ENCODE measurements around the gene COBLL1.

COBLL1 gene

DNA sequence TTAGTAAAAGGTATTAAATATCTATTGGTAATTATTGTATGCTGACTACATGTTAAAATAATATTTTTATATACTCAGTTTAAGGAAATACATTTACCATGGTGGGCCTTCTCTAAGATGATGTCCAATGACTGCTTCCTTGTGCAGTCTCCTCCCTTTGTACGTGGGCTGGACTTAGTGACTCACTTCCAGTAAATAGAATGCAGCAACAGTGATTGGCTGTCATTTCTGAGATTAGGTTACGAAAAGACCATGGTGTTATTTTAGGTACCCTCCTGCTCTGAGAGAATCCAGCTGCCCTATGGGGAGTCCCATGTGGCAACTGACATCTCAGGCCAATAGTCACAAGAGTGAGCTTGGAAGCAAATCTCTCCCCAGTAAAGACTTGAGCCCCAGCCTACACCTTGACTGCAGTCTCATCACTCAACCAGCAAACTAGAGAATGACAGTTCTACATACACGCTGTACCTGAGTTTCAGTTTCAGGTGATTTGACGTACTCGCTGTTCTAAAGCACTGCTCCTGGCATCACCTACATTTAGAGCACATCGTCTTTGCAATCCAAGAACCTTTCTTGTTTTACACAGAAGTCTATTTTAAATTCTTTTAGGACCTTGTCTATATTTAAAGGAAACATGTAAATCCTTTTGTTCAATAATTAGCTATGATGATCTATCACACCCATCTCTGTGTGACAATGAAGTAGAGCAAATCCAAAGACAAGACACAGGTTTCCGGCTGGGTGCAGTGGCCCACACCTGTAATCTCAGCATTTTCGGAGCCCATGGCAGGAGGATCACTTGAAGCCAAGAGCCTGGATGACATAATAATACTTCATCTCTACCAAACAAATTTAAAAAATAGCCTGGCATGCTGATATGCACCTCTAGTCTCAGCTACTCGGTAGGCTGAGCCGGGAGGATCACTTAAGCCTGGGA is 87.2 kb downstream of the COBLL1 start:
- no peak for DNase-seq

DNA sequence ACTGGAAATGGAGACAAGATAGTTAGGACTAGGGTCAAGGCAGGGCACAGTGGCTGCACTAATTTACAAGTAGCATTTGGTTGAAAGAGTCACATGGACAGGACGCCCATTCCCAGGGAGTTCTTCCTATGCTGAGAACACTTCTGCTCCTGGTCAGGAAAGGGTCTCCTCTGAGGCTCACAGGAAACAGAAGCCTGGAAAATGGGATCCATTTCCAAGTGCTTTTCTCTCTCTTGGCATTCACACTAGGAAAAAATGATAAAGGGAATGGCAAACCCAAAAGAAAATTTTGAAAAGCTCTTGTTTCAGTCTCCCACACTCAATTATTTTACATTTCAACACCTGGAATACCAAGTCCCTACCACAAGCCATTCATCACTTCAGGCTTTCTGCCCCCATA is 88.7 kb downstream of the COBLL1 start:
- no peak for DNase-seq

DNA sequence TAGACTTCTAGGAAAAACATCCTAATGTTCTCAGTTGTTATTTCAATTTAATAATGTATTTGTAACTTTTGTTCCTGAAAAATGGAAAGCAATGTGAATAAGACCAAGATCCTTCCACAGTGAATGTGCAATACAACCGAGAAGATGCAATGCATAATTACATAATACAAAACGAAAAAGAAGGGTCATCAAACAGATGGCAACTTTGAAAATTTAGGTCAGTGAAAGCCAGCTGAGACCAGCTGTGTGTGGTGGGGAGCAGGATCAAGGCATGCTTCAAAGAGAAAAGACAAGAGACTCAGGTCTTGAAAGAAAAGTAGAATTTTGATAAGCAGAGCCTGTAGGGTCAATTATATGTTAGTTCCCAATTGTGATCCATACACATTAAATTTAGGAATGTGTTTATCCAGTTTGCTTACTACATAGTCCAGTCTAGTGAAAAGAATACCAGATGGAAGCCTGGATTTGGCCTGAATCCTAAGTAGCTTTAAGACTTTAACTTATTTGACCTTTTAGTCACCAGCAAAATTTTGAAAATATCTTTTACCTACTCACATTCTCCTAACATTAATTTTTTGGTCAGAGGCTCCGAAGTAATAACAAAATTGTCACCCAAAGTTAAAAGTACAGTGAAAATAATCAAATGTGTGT is 93.7 kb downstream of the COBLL1 start:
- no peak for DNase-seq

DNA sequence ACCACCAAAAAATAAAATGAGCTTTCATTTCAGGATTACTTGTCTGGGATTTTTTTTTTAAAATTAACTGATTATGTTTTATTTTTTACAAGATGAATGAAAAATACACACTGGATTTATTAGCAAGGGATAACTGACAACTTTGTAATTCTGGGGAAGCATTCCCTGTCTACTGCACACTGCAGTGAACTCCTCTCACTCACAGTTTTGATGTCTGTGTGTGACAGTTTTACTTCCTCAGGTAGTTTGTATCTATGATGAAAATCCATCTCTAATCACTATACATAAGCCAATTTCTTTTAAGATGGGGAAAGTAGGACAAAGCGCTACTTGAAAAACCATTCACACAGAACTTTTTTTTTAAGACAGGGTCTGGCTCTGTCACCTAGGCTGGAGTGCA is 94.5 kb downstream of the COBLL1 start:
- DNase-seq, result no peak

DNA sequence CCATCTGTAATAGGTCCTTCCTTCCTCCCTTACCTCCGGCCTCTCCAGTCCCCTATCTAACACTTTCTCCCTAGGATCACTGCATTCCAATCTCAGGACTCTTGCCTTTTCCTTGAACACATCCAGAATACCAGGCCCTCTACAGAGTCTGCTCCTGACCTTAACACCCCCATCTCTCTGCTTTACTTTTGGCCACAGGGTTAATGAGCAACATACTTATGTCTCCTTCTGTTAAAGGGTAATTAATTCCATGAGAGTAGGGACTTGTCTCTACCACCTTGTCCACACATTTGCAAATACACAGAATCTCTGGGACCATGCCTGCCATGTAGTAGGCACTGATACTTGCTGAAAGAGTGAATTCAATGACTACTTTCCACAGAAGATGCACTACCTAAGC is 94.9 kb downstream of the COBLL1 start:
- no peak for DNase-seq

DNA sequence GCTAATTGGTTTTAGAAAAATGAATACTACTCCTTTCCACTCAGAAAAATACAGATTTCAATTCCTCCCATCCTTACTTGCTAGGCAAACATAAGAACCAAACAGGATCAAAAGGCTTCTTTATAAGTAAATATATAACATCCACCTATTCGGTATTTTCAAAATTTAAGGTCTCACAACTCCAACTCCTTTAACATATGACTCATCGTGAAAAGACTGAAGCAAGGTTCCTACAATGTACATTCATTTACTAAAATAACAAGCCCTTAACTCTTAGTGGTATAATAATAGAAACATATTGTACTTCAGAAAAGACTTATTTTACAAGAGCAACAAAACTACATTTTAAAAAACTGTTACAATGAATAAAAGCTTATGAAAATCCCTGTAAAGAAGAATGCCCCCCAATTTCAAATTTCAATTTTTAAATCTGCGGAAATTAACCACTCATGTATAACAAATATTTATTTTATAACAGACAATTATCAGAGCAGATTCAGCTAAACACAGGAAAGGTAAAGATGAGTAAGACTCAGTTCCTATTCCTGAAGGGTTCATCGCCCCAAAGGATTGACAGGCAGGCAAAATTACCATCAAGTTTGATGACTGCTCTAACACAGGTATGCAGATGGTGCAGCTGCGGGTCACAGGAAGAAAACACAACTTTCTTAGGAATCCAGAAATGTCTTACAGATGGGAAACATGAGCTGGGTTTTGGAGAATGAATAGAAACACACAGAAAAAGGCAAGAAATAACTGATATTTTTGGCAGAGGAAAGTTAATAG is 96.4 kb downstream of the COBLL1 start:
- DNase-seq, result no peak

DNA sequence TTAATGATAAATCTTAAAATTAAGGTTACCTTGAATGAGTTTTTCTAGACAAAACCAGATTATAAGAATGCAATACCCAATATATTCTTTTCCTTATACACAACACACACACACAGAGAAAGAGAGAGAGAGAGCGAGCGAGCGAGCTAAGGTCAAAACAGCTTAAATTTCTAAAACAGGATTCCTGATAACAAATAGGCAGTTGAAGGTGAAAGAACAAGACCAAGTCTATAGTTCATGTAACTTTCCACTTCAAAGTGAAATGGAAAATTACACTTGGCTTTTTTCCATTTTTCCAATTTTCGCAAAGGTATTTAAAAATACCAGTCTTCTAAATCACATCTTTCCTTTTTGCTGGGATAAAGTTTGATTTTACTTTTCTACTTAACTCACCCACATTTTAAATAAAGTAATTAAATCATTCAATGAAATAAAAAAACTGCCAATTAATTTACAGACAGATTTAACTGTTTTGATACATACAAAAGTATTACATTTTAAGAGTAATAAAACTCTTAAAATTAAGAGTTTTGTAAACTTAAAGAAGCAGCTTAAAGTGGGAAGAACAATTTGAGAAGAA is 98.8 kb downstream of the COBLL1 start:
- no peak for DNase-seq

DNA sequence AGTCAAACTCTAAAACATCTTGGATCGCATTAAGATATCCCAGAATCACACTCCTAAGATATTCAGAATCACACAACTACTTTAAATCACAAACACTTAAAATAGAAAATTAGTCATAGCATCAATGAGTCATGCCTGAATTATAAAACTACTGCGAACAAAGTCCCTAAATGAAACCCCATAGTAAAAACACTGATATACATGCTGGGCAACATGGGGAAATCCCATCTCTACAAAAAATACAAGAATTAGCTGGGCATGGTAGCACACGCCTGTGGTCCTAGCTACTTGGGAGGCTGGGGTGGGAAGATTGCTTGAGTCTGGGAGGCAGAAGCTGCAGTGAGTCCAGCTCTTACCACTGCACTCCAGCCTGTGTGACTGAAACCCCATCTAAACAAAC is 101.7 kb downstream of the COBLL1 start:
- DNase-seq, result no peak

DNA sequence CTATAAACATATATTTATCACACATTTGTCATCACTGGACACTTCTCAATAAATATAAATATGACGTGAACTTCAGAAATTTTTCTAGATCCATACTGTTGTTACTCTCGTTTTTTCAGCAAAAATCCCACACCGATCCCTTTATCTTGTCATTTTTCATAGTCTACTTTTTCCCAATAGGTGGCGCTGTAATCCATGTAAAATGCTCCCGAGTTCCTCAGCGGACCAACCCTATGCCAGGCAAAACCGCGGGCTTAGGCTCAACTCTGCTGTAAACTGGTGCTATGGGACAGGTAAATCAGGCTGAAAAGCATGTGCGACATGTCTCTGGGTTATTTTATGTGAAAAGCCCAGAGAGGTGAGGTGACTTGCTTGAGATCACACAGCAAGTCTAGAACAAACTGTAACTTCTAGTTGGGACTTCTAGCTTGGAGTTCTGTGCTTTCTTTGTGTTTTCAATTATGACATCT is 104.0 kb downstream of the COBLL1 start:
- no peak for DNase-seq

DNA sequence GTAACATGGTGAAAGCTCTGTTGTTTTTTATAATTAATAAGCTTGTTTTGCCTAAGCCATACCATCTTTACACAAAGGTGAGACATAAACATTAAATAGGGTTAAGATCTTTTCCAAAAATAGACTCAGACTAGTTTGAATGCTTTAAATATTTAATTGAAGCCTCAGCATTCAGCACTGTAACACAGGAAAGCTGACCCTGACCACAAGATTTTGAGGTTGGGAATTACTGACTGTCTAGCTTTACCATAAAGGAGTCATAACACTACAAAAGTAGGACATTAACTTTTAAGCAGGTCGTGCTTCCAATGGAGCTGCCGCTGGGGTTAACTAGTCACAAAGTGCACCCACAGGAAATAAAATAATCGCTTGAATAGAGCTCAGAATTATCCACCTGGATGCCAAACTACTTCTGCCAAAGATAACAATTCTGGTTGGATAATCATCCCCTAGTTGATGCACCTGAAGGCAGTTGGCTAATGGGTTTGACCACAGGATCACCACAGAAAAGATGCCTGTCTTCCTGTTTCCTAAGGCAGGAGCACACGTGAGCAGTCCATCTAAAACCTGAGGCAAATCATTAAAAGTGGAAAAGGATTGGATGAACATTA is 106.2 kb downstream of the COBLL1 start:
- DNase-seq, result no peak

DNA sequence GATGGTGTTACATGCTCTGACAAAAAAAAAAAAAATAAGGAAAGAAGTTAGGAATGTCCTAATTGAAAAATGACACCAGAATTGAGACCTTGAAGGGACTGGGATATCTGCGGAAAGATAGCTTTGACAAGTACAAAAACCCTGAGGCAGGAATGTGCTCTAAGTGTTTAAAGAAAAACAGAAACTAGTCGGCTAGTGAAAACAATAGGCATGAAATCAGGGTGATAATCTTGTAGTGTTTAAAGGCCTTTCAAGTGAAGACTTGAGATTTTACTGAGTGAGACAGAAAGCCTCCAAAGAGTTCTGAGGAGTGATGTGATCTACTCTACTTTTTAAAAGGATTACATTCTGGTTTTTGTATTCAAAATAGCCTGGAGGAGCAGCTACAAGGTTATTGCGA is 107.4 kb downstream of the COBLL1 start:
- DNase-seq, result no peak

DNA sequence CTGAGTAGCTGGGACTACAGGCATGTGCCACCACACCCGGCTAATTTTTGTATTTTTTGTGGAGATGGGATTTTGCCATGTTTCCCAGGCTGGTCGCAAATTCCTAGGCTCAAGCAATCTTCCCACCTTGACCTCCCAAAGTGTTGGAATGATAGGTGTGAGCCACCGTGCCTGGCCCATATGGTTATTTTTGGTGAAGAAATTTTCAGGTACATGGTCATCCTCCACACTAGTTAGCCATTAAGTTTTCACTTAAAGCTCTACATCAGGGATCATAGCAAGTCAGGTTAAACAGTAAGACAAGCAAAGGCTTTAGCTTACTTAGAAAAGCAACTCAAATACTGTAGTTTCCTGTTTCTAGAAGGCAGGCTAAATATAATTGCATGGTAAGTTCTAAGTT is 116.1 kb downstream of the COBLL1 start:
- DNase-seq, result no peak

DNA sequence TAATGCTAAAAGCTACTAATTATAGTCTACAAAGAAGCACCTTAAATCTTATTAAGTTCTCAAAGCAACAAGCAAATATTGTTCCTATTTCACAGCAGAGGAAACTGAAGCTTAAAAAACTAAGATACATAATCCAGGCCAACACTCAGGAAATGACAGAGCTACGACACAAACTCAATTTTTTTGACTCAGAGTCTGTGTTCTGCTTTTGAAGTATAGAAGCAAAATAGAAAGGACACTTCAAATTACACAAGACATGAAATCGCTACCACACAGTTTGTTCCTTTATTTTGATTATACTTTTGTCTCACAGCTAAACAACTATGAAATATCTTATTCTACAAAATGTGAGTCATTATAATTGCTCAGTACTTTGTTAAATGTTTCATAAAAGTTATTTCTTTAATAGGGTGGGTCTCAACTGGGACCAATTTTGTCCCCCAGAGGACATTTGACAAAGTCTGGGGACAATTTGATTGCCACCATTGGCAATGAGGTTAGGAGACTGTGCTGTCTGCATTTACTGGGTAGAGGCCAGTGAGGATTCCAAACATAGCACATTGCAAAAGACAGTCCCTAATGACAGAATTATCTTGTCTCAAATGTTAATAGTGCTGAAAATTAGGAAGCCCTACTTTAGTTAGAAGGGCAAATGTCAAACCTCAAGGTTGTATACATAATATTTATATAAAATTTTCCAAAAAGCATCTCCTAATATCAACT is 118.8 kb downstream of the COBLL1 start:
- DNase-seq, result no peak

DNA sequence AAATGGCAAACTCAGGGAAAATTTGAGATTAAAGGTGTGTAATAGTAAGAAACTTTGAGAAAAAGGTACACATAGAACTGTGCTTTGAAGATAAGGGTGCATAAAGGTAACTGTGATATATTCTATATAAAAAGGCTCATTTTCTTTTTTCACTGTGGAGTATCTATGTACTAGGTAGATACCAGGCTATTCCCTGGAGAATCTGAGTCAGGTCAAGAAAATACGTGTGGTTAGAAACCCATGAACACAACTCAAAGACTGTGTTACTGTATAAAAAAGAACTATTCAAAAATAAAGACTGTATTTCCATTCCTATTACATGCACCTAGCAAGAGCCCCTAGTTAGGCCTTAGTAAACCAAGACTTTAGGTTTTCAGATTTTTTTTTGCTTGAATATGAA is 120.2 kb downstream of the COBLL1 start:
- DNase-seq, result no peak

DNA sequence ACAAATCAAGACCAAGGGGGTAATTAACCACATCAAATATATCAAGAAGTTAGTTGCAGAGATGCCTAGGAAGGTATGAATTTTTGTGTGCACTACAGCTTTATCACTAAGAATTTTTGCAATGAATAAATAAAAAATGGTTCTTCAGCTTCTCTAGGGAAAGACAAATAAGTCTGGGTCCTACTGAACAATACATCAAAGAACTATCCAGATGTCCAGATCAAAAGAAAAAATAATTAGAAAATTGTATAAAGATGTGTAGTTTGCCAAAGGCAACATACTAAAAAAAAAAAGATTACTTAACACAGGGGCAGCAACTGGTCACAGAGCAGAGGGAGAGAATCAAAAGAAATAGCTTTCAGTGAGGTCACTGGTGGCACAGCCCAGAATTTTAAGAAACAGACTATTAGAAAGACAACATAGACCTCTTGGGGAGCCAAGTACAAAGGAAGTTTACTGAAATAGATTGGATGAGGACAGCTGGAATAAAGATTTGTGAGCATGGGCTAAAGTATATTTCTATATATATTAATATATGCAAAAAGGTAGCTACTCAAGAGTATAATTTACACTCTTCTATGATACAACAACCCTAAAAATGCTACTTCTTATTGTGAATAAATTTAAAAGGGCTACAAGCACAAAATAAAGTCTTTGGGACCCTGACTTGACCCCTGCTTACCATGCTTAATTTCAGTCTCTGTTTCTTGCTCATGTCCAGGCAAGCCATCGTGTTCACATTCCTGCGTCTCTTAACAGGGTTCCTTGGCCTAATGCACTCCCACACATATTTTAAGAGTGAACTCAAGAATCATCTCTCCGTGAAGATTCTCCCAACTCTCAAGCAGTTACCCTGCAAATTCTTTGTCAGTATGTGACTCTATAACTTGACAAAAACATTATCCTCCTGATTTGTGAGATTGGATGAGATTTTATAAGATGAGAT is 121.4 kb downstream of the COBLL1 start:
- no peak for DNase-seq

DNA sequence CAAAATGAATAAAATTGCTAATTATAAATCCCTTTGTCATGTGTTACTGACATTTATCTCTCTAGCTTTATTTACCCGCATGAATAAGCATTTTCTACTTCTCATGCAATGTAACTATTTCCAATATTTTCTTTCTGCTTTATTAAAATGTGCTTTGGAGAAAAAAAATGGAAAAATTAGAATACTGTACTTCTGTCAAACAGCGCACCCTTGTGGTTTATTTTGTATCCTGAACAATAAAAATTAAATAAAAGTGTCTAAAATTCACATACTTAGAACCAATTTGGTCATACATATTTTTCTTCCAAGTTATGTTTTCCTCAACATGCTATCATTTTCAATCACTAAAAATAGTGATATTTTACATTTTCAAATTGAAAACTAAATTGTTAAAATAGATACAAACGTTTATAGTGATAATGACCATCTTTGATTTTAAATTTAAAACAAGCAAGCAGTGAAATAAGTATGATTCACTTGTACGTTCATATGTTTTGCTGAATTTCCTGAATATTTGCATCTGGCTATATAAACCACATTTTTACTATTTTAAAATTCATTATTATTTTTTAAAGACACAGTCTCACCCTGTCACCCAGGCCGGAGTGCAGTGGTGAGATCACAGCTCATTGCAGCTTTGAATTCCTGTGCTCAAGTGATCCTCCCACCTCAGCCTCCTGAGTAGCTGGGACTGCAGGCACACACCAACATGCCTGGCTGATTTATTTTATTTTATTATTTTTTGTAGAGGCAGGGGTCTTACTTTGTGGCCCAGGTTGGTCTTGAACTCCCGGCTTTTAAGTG is 124.4 kb downstream of the COBLL1 start:
- no peak for DNase-seq

DNA sequence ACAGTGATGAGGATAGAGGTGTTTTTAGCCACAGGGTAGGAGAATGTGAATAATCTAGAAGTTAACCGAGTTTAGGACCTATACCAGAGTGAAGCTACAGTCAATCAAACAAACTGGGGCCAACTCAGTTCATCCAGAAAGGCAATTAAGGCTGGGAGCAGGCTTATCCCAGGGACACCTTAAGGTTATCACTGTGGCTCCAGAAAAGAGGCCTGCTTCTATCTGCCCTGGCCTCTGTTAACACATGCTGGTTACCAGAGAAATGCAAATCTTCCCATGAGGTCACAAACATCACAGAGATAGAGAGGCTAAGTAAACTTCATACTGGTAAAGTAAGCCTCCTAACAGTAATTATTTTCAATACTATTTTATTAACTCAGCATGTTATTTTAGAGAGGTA is 127.2 kb downstream of the COBLL1 start:
- no peak for DNase-seq

DNA sequence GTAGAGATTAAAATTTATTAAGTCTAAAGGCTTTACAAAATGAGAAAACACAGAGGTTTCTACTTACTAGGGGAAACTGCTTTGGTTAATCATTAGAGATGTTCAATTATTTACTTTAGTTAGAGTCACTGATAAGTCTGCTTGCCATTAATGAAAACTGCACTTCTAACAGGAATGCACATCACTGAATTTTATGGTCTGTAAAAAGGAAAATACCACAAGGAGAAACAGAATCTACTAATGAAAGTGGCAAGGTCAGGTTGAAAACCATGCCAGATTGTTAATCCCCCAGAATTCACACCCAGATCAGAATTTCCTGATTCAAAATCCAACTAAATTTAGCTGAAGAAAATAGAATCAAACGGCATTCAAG is 129.9 kb downstream of the COBLL1 start:
- no peak for DNase-seq

DNA sequence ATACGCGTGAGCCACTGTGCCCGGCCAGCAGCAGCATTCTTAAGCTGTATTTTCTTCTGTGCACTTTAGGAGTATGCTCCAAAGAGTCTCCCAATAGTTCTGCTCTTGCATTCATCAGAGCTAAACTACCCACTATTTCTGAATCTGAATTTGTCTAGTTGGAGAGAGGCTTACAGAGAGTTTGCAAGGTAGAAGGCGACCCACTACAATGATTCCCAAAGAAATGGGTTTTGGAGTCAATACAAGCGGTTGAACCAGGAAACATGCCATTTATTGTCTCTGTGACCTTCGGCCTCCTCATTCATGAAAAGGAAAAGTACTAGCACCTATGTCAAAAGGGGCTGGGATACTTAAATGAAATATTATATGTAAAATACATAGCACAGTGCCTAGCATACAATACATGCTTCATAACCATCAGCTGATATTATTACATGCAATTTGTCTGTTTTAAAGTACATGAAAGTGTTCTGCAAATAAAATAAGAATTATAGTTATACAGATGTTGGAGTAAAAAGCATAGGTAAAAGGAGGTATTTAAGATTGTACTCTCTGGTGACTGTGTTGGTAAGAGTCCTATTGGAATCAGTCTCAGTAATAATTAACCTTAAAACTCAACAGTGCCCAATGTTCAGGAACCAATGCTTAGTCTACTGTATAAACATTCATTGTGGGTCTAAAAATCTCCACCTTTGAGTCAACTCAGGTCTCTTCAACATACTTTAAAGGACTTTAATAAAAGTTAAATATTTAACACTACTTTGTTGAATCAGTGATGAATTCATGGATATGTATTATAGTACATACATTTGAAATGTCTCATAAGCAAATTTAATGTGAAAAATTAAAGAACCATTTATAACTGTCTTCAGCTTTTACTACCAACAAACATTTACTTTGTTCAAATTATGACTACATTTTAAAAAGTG is 130.5 kb downstream of the COBLL1 start:
- DNase-seq, result no peak

Measured in activated CD8-positive, alpha-beta memory T cell treated with anti-CD3 and anti-CD28 coated beads for 24 hours (primary cell).